ENCODE measurements around the gene TFAP2C. TPM values are rescaled to one million over a fixed set of nuclear protein-coding genes. Genes with fewer than 3 reads are reported as not detected.
"Not testable (repeated sequence)": the region's sequence is repeated elsewhere in the genome, so short reads cannot be mapped to it uniquely, and the experiment has no call there.

TFAP2C gene
- total RNA-seq, 4 donors from 2014 or later: 0.82 to 9.0 (median 2.3) TPM

GRCh38 chr20:56646599-56646998 lies 17.5 kb downstream of the TFAP2C start:
- in situ Hi-C loops (cut with MboI; ENCODE audit: low pct_ligation_motif_present in 1 of 4, low pct_unique_long_range_greater_than_20kb in 1 of 4, low sequenced_read_pairs in 3 of 4): no loop called here

GRCh38 chr20:56653211-56653610 lies 24.1 kb downstream of the TFAP2C start:
- TF ChIP-seq POLR2AphosphoS5 (IDR thresholded peaks at IDR 0.05): no peak
- TF ChIP-seq CTCF (IDR thresholded peaks at IDR 0.05): no peak
- TF ChIP-seq EP300 (IDR thresholded peaks at IDR 0.05; ENCODE audit: low read depth): no peak
- no peak for TF ChIP-seq POLR2A (IDR thresholded peaks at IDR 0.05)
- Histone ChIP-seq H3K27me3 (no peaks in the 10 kb centered on the region), H3K27ac (no peak overlapping the region), H3K4me3 (no peak overlapping the region), H3K36me3 (no peaks in the 10 kb centered on the region), H3K4me1 (no peaks in the 10 kb centered on the region), H3K9me3 (no peaks in the 10 kb centered on the region)
- intact Hi-C loops (cut with DNase I; ENCODE audit: low total_unique reads): no loop called here
- no peak for DNase-seq
- in situ Hi-C loops (cut with MboI; ENCODE audit: low pct_ligation_motif_present in 1 of 4, low pct_unique_long_range_greater_than_20kb in 1 of 4, low sequenced_read_pairs in 3 of 4): no loop called here
- WGBS, 2 donors (ENCODE audit: low coverage in 1 of 2): 80 to 92% methylated on average over 2 to 4 of the region's 4 CpGs

More at GRCh38 chr20:56646599-56646998, 17.5 kb downstream of the TFAP2C start:
- no peak overlapping the region for H3K4me3 ChIP-seq
- H3K27me3 ChIP-seq: peaks cover 7% of the 10 kb centered on the region
- 88 to 100% methylated on average over 1 to 4 of the region's 4 CpGs for WGBS, 2 donors (ENCODE audit: low coverage in 1 of 2)
- H3K9me3 ChIP-seq: no peaks in the 10 kb centered on the region
- intact Hi-C loops (cut with DNase I; ENCODE audit: low total_unique reads): no loop called here
- no peak overlapping the region for H3K27ac ChIP-seq
- TF ChIP-seq POLR2AphosphoS5 (IDR thresholded peaks at IDR 0.05) (no peak), CTCF (IDR thresholded peaks at IDR 0.05) (no peak)
- H3K36me3 ChIP-seq: no peaks in the 10 kb centered on the region
- no peak for DNase-seq
- no peaks in the 10 kb centered on the region for H3K4me1 ChIP-seq

- Histone ChIP-seq H3K4me3 (no peak overlapping the region), H3K36me3 (no peaks in the 10 kb centered on the region), H3K4me1 (no peaks in the 10 kb centered on the region), H3K9me3 (no peaks in the 10 kb centered on the region), H3K27me3 (no peaks in the 10 kb centered on the region), H3K27ac (no peak overlapping the region)
- no peak for DNase-seq
- 60 to 65% methylated on average over 1 to 7 of the region's 7 CpGs for WGBS, 2 donors (ENCODE audit: low coverage in 1 of 2)
- intact Hi-C loops (cut with DNase I; ENCODE audit: low total_unique reads) (no loop called here), in situ Hi-C loops (cut with MboI; ENCODE audit: low pct_ligation_motif_present in 1 of 4, low pct_unique_long_range_greater_than_20kb in 1 of 4, low sequenced_read_pairs in 3 of 4) (no loop called here)
- TF ChIP-seq CTCF (IDR thresholded peaks at IDR 0.05) (no peak), POLR2A (IDR thresholded peaks at IDR 0.05) (no peak), EP300 (IDR thresholded peaks at IDR 0.05; ENCODE audit: low read depth) (no peak), POLR2AphosphoS5 (IDR thresholded peaks at IDR 0.05) (no peak)
Observed at GRCh38 chr20:56656632-56657031, 27.5 kb downstream of the TFAP2C start.

GRCh38 chr20:56657879-56658278 lies 28.8 kb downstream of the TFAP2C start:
- 59 to 79% methylated on average over 2 to 9 of the region's 9 CpGs for WGBS, 2 donors (ENCODE audit: low coverage in 1 of 2)
- no peaks in the 10 kb centered on the region for H3K36me3 ChIP-seq
- H3K27ac ChIP-seq: no peak overlapping the region
- no peaks in the 10 kb centered on the region for H3K27me3 ChIP-seq
- TF ChIP-seq POLR2AphosphoS5 (IDR thresholded peaks at IDR 0.05) (no peak), POLR2A (IDR thresholded peaks at IDR 0.05) (no peak), EP300 (IDR thresholded peaks at IDR 0.05; ENCODE audit: low read depth) (no peak), CTCF (IDR thresholded peaks at IDR 0.05) (no peak)
- no peaks in the 10 kb centered on the region for H3K4me1 ChIP-seq
- DNase-seq: no peak
- in situ Hi-C loops (cut with MboI; ENCODE audit: low pct_ligation_motif_present in 1 of 4, low pct_unique_long_range_greater_than_20kb in 1 of 4, low sequenced_read_pairs in 3 of 4) (no loop called here), intact Hi-C loops (cut with DNase I; ENCODE audit: low total_unique reads) (no loop called here)
- H3K4me3 ChIP-seq: no peak overlapping the region
- no peaks in the 10 kb centered on the region for H3K9me3 ChIP-seq

GRCh38 chr20:56658341-56658947 lies 29.3 kb downstream of the TFAP2C start:
- H3K36me3 ChIP-seq; intact Hi-C loops (cut with DNase I; ENCODE audit: low total_unique reads); H3K9me3 ChIP-seq; H3K4me3 ChIP-seq; DNase-seq; H3K27me3 ChIP-seq; H3K4me1 ChIP-seq; in situ Hi-C loops (cut with MboI; ENCODE audit: low pct_ligation_motif_present in 1 of 4, low pct_unique_long_range_greater_than_20kb in 1 of 4, low sequenced_read_pairs in 3 of 4); H3K27ac ChIP-seq: not testable (repeated sequence)
- 88% methylated on average over 8 of the region's 8 CpGs; no CpG with 5 or more reads in 1 of the 2 donors for WGBS, 2 donors (ENCODE audit: low coverage in 1 of 2)

All from transverse colon (tissue), 4 donors.